ENCODE data around the gene DCDC1. TPM values are rescaled to one million over a fixed set of nuclear protein-coding genes. Genes with fewer than 3 reads are reported as not detected.

DCDC1 gene
- total RNA-seq, 1 experiment from 2014 or later, result 0.22 TPM

DNA sequence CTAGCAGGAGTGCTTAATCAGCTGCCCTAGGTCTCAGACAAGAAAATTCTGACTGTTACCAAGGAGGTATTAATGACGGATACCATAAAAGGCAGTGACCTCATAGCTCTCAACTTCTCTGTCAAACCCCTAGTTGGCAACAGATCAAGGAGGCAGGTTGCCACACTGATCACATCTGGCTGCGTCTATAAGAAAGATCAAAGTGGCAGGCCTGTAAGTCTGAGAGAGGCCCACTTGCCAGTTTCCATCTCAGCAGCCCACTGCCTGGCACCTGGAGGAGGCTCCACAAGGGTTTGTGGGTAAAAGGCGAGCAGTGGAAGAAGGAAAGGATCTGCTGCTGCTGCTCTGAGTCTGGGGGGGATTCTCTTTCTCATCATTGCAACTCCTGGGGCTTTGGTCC lies 543.8 kb downstream of the DCDC1 start:
- TF ChIP-seq NR1H2 (CRISPR knock-in tag; IDR thresholded peaks at IDR 0.05) (no peak), CBFB (CRISPR knock-in tag; IDR thresholded peaks at IDR 0.05; ENCODE audit: low read depth) (no peak), RORB (CRISPR knock-in tag; IDR thresholded peaks at IDR 0.05) (no peak), HMGA2 (CRISPR knock-in tag; IDR thresholded peaks at IDR 0.05) (no peak), TP53 (CRISPR knock-in tag; IDR thresholded peaks at IDR 0.05) (no peak), RELA (CRISPR knock-in tag; IDR thresholded peaks at IDR 0.05; ENCODE audit: borderline replicate concordance) (no peak), ZNF263 (CRISPR knock-in tag; IDR thresholded peaks at IDR 0.05; ENCODE audit: low read depth) (no peak), ZNF232 (CRISPR knock-in tag; IDR thresholded peaks at IDR 0.05) (no peak)
- TF ChIP-seq, protein P1, sequence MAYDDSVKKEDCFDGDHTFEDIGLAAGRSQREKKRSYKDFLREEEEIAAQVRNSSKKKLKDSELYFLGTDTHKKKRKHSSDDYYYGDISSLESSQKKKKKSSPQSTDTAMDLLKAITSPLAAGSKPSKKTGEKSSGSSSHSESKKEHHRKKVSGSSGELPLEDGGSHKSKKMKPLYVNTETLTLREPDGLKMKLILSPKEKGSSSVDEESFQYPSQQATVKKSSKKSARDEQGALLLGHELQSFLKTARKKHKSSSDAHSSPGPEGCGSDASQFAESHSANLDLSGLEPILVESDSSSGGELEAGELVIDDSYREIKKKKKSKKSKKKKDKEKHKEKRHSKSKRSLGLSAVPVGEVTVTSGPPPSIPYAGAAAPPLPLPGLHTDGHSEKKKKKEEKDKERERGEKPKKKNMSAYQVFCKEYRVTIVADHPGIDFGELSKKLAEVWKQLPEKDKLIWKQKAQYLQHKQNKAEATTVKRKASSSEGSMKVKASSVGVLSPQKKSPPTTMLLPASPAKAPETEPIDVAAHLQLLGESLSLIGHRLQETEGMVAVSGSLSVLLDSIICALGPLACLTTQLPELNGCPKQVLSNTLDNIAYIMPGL (CRISPR knock-in tag; IDR thresholded peaks at IDR 0.05), result no peak
- TF ChIP-seq, protein P2, sequence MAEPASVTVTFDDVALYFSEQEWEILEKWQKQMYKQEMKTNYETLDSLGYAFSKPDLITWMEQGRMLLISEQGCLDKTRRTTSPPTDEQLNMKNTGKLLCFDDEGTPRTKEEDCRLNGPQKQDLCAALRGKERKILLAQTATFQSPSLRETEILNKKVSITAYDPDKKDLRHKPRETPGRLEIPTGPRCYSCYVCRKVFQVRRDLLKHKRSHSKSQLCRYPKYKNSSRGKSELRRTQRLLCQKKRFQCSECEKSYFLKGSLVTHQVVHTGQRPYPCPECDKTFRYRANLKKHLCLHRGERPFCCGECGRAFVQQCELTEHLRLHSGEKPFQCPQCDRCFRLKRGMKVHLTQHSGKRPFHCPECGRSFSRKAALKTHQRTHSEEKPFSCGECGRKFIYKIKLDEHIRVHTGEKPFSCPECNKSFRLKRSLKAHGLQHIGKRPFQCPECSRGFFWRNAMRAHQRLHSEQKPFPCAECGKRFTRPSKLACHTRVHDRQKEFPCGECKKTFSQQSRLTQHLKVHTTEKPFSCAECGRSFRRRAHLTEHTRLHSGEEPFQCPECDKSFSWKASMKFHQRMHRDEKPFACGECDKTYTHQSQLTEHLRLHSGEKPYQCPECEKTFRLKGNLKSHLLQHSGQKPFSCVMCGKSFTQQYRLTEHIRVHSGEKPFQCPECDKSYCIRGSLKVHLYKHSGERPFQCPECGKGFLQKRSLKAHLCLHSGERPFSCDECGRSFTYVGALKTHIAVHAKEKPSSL (CRISPR knock-in tag; conservative IDR thresholded peaks at IDR 0.05), result no peak
- TF ChIP-seq, protein P3, sequence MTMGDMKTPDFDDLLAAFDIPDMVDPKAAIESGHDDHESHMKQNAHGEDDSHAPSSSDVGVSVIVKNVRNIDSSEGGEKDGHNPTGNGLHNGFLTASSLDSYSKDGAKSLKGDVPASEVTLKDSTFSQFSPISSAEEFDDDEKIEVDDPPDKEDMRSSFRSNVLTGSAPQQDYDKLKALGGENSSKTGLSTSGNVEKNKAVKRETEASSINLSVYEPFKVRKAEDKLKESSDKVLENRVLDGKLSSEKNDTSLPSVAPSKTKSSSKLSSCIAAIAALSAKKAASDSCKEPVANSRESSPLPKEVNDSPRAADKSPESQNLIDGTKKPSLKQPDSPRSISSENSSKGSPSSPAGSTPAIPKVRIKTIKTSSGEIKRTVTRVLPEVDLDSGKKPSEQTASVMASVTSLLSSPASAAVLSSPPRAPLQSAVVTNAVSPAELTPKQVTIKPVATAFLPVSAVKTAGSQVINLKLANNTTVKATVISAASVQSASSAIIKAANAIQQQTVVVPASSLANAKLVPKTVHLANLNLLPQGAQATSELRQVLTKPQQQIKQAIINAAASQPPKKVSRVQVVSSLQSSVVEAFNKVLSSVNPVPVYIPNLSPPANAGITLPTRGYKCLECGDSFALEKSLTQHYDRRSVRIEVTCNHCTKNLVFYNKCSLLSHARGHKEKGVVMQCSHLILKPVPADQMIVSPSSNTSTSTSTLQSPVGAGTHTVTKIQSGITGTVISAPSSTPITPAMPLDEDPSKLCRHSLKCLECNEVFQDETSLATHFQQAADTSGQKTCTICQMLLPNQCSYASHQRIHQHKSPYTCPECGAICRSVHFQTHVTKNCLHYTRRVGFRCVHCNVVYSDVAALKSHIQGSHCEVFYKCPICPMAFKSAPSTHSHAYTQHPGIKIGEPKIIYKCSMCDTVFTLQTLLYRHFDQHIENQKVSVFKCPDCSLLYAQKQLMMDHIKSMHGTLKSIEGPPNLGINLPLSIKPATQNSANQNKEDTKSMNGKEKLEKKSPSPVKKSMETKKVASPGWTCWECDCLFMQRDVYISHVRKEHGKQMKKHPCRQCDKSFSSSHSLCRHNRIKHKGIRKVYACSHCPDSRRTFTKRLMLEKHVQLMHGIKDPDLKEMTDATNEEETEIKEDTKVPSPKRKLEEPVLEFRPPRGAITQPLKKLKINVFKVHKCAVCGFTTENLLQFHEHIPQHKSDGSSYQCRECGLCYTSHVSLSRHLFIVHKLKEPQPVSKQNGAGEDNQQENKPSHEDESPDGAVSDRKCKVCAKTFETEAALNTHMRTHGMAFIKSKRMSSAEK (CRISPR knock-in tag; IDR thresholded peaks at IDR 0.05; ENCODE audit: borderline replicate concordance), result no peak
- TF ChIP-seq, protein P4, sequence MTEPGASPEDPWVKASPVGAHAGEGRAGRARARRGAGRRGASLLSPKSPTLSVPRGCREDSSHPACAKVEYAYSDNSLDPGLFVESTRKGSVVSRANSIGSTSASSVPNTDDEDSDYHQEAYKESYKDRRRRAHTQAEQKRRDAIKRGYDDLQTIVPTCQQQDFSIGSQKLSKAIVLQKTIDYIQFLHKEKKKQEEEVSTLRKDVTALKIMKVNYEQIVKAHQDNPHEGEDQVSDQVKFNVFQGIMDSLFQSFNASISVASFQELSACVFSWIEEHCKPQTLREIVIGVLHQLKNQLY (CRISPR knock-in tag; IDR thresholded peaks at IDR 0.05), result no peak
- TF ChIP-seq, protein P5, sequence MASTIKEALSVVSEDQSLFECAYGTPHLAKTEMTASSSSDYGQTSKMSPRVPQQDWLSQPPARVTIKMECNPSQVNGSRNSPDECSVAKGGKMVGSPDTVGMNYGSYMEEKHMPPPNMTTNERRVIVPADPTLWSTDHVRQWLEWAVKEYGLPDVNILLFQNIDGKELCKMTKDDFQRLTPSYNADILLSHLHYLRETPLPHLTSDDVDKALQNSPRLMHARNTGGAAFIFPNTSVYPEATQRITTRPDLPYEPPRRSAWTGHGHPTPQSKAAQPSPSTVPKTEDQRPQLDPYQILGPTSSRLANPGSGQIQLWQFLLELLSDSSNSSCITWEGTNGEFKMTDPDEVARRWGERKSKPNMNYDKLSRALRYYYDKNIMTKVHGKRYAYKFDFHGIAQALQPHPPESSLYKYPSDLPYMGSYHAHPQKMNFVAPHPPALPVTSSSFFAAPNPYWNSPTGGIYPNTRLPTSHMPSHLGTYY (CRISPR knock-in tag; IDR thresholded peaks at IDR 0.05), result no peak
- DNase-seq (ENCODE audit: low spot score) (no peak), ATAC-seq (no peak)
- ChIA-PET CTCF (no interaction called here), POLR2A (no interaction called here)
- Mint-ChIP-seq H3K9me3 (no peaks in the 10 kb centered on the region), H3K36me3 (no peaks in the 10 kb centered on the region), H3K4me1 (peaks cover 2% of the 10 kb centered on the region; the same call in 1 of the 2 replicates), H3K27ac (no peak overlapping the region), H3K4me3 (no peak overlapping the region), H3K27me3 (ENCODE audit: low read depth) (no peaks in the 10 kb centered on the region)

DNA sequence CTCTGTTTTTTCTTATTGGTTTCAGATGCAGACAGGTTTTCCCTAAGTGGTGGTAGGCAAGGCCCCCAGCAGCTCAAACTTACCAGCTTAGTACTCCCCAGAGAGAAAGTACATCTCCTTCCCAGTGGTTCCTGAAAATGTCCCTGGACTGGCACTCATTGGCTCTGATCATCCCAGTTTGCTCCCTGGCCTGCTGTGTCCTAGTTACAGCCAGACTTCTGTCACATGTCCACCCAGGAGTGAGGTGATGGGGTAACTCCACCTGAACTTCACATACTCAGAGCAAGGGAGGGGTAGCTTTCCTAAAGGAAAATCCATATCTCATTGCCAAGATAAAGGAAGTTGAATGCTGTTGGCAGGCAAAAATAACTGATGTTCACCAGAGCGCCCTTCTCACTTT lies 546.4 kb downstream of the DCDC1 start:
- Mint-ChIP-seq H3K27ac (no peak overlapping the region), H3K36me3 (no peaks in the 10 kb centered on the region), H3K4me1 (no peaks in the 10 kb centered on the region), H3K27me3 (ENCODE audit: low read depth) (no peaks in the 10 kb centered on the region), H3K9me3 (no peaks in the 10 kb centered on the region), H3K4me3 (no peak overlapping the region)
- ATAC-seq (no peak), DNase-seq (ENCODE audit: low spot score) (no peak)
- TF ChIP-seq TCF7 (CRISPR knock-in tag; IDR thresholded peaks at IDR 0.05; ENCODE audit: low read depth) (no peak), RORB (CRISPR knock-in tag; IDR thresholded peaks at IDR 0.05) (no peak), KAT7 (CRISPR knock-in tag; IDR thresholded peaks at IDR 0.05; ENCODE audit: borderline replicate concordance) (no peak), FOXJ3 (CRISPR knock-in tag; IDR thresholded peaks at IDR 0.05; ENCODE audit: borderline replicate concordance) (no peak), ZNF423 (CRISPR knock-in tag; IDR thresholded peaks at IDR 0.05) (no peak), ZBTB21 (CRISPR knock-in tag; IDR thresholded peaks at IDR 0.05; ENCODE audit: borderline replicate concordance) (no peak), NR1H2 (CRISPR knock-in tag; IDR thresholded peaks at IDR 0.05) (no peak), SP1 (CRISPR knock-in tag; conservative IDR thresholded peaks at IDR 0.05) (no peak)
- CTCF ChIA-PET, result no interaction called here
- POLR2A ChIA-PET, result no interaction called here

All from WTC11 (cell line).